GM12874 (cell line): ENCODE results near the gene ABAT.

Source experiments
- TF ChIP-seq, protein P1 (sequence below): IDR thresholded peaks from 2 replicates; pipeline ENCODE4 v1.5.1; 2011; ENCODE audit warnings: low read depth, mild to moderate bottlenecking, control low read depth, low read length, moderate library complexity; ENCODE audit not compliant: insufficient read depth

ABAT gene

GRCh38 chr16:8722025-8722348, 47.6 kb downstream of the ABAT start:
- TF ChIP-seq, protein P1, sequence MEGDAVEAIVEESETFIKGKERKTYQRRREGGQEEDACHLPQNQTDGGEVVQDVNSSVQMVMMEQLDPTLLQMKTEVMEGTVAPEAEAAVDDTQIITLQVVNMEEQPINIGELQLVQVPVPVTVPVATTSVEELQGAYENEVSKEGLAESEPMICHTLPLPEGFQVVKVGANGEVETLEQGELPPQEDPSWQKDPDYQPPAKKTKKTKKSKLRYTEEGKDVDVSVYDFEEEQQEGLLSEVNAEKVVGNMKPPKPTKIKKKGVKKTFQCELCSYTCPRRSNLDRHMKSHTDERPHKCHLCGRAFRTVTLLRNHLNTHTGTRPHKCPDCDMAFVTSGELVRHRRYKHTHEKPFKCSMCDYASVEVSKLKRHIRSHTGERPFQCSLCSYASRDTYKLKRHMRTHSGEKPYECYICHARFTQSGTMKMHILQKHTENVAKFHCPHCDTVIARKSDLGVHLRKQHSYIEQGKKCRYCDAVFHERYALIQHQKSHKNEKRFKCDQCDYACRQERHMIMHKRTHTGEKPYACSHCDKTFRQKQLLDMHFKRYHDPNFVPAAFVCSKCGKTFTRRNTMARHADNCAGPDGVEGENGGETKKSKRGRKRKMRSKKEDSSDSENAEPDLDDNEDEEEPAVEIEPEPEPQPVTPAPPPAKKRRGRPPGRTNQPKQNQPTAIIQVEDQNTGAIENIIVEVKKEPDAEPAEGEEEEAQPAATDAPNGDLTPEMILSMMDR, result no peak

DNA sequence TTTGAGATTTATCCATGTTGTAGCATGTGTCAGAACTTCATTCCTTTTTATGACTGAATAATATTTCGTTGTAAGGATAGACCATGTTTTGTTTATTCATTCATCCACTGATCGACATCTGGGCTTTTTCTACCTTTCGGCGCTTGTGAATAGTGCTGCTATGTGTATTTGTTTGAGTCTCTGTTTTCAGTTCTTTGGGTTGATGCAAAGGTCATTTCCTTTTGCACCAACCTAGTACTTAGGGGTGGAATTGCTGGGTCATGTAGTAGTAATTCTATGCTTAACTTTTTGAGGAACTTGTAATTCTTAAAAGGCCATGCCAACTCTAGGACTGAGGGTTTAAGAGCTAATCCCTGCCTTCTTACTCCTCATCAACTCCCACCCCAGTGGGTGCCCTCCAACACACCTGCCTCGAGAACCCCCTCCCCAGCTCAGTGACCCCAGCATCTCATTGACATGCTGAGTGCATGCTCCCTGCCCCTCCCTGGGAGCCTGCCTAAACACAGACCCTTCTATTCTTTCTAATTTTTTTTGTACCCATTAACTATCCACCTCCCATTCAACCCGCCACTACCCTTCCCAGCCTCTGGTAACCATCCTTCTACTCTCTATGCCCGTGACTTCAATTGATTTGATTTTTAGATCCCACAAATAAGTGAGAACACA, 51.2 kb downstream of the ABAT start:
- TF ChIP-seq, protein P1, result no peak

DNA sequence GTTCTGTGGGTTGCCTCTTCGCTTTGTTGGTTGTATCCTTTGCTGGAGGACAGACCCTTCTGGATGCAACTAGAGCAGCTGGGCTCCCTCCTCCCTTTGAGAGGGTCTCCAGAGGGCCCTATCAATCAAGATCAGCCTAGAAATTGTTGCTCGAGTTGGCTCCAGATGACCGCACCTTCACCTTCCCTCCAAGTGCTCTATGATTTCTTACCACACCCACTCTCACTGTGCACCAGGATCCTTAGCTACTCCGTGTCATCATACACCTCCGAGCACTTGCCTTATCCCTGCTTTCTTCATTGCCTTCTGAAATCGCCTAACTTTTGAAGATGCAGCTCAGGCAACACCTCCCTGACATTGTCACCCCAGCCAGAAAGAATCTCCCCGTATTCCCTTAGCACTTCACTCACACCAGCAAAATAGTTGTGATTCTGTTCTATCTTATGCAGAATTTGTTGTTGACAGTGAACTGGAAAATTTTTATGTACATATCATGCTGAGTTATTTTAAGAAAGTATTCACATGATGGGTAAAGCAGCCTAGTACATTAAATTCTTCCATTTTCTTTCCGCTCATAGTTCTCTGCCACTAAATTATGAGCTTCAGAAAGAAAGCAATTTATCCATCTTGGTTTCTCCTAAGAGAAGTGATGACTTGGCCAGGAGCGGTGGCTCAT, 52.9 kb downstream of the ABAT start:
- TF ChIP-seq, protein P1, result no peak

DNA sequence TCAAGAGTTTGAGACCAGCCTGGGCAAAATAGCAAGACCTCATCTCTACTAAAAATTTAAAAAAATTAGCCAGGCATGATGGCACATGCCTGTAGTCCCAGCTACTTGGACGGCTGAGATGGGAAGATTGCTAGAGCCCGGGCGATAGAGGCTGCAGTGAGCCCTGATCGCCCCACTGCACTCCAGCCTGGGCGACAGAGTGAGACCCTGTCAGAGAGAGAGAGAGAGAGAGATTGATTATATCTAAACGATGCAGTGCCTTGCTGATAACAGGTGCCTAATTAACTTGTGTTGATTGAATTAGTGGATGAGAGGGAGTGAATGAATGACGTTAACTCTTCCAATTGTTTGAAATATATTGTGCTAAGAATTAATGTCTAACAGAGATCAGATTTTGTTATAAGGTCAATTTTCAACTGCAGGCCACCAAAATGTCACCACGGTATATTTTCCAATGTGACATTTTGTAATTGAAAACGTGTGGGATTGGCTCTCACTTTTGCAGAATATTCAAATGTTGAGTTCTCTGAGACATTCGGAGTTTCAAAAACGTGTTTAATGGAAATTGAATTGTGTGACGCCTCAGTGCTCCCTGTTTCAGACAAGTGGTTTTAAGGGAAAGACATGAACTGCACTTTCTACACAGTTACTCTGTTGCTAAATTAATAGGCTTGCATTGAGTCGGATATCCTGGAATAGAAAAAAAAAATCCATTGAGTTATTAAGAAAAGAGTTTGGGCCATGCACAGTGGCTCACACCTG, 53.6 kb downstream of the ABAT start:
- TF ChIP-seq, protein P1, result no peak

- TF ChIP-seq, protein P1, result no peak
These were observed 55.4 kb downstream of the ABAT start for GRCh38 chr16:8729779-8730334.

GRCh38 chr16:8730335-8730915, 56.0 kb downstream of the ABAT start:
- TF ChIP-seq, protein P1, result no peak
